HG03135 (cell line): Measurements from ENCODE around the gene GLDN.

ENCODE experiments used
- ATAC-seq: cut with Tn5 transposase; IDR thresholded peaks from one replicate; pipeline ENCODE4 v1.9.1; 2021; ENCODE audit warnings: mild to moderate bottlenecking, moderate library complexity; ENCODE audit not compliant: unreplicated experiment

Gene GLDN

DNA sequence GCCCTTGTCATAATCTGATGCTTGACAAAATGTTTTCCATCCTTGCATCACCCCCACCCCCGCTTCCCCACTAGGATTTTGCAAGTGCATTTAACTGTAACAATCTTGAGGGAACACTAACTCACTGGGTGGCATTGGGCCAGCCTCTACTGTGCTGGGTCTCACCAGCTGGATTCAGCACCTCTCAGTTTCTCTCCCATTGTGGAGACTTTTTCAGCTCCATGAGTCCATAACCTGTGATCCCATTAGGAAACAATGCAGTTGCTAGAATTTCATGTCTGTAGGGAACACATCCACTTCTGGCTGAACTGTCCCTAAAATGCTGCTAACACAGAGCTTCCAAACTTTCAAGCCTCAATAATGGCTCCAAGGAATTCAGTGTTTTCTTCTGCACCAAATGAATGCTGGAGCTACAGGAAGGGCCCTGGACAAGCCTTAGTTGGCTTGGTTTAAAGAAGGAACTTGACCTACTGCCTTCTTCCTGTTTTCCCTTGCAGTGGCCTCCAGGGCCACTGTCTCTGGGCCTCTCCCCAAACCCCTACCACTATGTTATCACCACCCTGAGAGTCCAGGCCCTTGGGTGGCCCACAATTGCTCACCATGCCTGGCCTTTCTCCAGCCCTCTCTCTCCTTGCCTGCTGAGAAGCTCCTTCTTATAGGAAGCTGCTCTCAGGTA lies 18.7 kb upstream of the GLDN start:
- no peak for ATAC-seq

DNA sequence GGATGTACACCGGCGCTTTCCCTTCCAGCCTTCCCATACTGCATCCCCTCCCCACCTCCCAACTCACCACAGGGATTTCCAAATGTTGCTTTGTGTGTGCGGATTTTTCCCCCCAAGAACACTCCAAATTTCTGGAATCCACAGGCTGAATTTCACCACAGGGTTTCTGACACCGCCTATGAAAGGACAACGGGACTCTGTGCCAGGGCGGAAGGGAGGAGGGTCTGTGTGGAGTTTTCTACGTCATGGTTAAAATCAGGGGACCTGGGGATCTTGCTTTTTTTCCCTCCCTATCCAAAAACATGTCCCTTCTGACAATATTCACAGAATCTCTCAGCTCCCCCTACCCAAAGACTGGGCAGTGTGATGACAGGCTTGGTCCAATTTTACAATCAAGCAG lies 17.7 kb upstream of the GLDN start:
- no peak for ATAC-seq

DNA sequence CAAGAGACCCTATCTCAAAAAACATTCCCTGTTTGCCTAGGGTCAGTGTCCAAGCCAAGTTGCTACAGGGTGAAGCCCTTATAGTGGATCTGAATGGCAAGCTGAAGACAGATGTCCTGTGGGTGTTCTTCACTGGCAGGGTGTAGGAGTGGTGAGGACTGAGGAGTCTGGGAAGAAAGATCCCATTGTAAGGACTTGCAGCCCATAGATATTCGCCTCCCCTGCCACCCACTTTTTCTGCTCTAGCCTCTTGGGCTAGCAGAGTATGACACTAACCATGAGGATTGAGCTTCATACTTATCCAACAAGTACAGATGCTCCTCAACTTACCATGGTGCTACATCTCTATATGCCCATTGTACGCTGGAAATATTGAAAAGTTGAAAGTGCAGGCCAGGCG lies 16.3 kb upstream of the GLDN start:
- ATAC-seq, result no peak

DNA sequence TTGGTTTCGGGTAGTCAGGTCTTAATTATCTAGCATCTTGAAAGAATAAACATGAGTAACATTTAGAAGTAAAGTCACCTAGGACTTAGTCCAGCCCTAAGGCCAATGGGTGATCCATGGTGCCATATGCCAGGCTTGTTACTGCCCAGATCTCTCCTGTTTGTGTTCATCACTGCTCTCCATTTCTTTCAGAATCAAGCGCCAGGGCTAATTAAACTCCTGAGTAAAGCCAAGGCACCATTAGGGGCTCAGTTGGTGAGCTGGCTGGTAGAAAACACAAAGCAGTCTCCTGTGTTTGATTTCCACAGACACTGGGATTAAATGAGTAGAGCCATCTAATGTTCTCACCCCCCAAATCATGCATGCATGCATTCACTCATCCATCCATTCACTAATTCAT lies 14.4 kb upstream of the GLDN start:
- ATAC-seq, result no peak

GRCh38 chr15:51328926-51329325 lies 12.5 kb upstream of the GLDN start:
- no peak for ATAC-seq

DNA sequence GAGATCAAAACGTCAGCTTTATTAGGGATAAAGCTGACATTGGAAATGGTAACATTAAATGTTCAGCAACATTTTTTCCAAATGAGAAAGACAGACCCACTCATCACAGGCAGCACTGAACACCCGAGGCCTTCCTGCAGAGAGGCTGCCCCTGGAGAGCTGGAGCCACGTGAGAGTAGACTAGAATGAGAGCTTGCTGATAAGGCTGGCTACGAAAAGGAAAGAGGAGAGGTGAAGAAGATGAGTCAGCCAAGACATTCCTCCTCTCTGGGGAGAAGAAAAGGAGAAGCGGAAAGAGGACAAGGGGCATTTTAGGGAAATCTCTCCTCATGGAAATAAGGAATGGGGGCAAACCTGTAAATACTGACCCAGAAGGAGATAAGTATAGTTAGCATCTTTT lies 10.3 kb upstream of the GLDN start:
- ATAC-seq, result no peak

- no peak for ATAC-seq
These were observed 9.0 kb upstream of the GLDN start for GRCh38 chr15:51332206-51333147.

GRCh38 chr15:51333571-51333970 lies 7.9 kb upstream of the GLDN start:
- ATAC-seq, result no peak

- ATAC-seq, result no peak
These were observed 7.4 kb upstream of the GLDN start for GRCh38 chr15:51334011-51334451.

DNA sequence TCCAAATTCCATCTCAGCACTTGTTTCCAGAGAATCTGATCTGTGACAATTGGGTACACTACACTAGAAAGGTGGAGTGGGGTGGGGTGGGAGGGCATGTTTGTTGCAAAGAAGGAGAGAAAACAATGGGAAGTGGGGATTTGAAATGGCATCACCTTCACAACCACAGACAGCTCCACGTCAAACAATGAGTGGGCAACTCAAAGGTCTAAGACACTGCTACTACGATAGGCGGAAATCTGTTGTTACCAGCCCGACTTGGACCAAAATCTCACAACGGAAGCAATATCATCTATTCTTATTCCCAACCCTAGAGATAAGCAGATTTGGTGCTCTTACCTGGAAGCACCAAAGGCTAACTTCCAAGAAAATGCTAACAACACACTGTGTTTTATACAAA lies 6.4 kb upstream of the GLDN start:
- no peak for ATAC-seq

GRCh38 chr15:51335538-51336410 lies 5.7 kb upstream of the GLDN start:
- ATAC-seq, result peak; percentile 80

GRCh38 chr15:51338496-51338895 lies 3.0 kb upstream of the GLDN start, which contains the start of gene CYP19A1:
CYP19A1 (minus strand) TSS chr15:51338596; CDS start chr15:51242912, 95,684 bp downstream.
- no peak for ATAC-seq

DNA sequence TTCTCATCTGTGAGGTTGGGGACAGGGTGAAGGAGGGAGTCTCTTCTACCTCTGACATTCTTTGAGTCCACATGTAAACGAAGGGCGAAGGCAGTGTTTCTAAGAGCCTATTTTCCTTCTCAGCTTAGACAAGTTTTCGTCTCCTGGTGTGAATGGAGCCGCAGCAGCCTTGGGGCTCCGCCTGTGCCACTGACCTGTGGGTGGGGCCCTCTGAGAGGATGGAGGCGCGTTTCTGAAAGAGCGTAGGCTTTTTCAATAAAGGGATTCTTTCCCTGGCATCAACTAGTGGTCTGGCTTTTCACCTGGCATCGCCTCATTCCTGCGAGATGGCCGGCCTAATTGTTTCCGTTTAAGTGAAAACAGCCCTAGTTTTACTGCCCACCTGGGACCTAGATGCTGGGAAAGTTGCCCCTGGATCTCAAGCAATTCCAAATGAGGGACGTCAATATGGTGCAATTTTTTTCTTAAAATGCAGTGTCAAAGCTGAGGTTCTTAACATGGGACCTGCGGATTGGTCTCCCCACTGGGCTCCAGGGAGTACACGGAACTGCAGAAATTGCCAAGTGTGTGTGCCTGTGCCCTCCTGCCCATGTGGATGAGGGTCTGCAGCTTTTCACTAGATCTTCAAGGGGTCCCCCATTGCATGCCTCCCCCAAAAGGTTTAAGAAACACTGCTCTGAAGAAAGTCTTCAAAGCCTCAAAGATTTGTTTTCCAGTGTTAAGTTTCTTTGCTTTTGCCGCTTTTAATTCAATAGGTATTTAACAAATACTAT lies 958 bp downstream of the GLDN start:
- no peak for ATAC-seq

- ATAC-seq, result no peak
These were observed 2.0 kb downstream of the GLDN start for GRCh38 chr15:51343466-51343865.

GRCh38 chr15:51346136-51346535 lies 4.7 kb downstream of the GLDN start:
- ATAC-seq, result no peak

DNA sequence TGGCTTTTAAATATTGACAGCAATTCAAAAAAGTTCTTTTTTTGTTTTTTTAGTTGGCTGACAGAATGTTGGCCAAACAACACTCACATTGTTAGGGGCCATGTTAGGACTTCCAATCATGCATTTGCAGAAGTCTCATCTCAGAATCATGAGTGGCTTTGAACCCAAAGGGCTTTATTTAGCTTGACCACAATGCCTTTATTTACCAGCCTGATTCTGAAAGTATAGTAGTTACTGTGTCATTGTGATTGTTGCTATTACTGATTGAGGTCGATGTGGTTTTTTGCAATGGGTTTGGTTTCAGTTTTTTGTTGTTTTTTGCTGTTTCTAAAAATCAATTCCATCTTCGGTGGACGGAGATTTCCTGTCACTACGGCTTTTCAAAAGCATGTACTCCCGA lies 7.2 kb downstream of the GLDN start:
- peak; percentile 92 for ATAC-seq

GRCh38 chr15:51349156-51349844 lies 7.8 kb downstream of the GLDN start:
- no peak for ATAC-seq

GRCh38 chr15:51350723-51351122 lies 9.3 kb downstream of the GLDN start:
- no peak for ATAC-seq

DNA sequence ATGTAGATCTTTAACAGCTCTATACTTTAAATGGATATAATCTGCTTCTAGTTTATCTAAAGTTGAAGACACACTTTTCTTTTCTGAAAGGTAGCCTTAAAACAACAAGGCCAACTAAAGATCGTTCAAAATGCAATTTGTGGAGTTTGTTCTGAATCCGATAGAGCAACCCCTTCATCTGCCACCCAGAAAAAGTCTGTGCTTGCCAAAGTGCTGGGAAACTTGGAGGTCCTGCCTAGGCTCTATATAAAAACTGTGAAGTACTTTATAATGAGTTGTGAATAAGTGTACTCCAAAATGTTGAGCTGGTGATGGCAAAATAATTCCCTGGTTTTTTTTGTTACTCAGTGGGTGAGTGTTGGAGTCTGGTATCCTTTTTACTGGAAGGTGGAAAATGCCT lies 12.5 kb downstream of the GLDN start:
- ATAC-seq, result no peak

- ATAC-seq, result no peak
These were observed 13.6 kb downstream of the GLDN start for GRCh38 chr15:51355096-51355495.
